HG03064 (cell line): ENCODE data around the gene ARL2.

Experiments used
- ATAC-seq: cut with Tn5 transposase; IDR thresholded peaks from one replicate; pipeline ENCODE4 v1.9.1; 2021; ENCODE audit warnings: low read depth; ENCODE audit not compliant: unreplicated experiment

Gene ARL2

GRCh38 chr11:65069217-65069616 lies 55.3 kb downstream of the ARL2 start:
- no peak for ATAC-seq
